Hypothalamus (tissue), 51 donors: ENCODE measurements around the gene THUMPD1.
"Not testable (repeated sequence)": the region's sequence is repeated elsewhere in the genome, so short reads cannot be mapped to it uniquely, and the experiment has no call there.

ENCODE experiments used
- DNase-seq, 51 donors: peaks; one replicate each; lab custom pipeline; 2025; lab: John Stamatoyannopoulos, UW

THUMPD1 gene

DNA sequence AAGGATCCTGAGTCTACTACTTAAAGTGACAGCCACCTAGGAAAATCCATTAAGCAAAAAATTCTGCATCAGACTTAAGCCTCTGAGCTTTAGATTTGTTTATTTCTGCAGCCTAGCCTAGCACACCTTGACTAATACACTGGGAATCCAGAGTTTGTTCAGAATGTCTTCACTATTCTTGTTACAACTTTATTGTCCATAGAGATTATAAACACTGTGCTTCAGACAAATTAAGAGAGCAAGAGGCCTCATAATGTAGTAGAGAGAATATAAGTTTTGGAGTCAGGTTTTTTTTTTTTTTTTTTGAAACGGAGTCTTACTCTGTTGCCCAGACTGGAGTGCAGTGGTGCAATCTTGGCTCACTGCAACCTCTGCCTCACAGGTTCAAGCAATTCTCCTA, 8.9 kb upstream of the THUMPD1 start:
- no peak for DNase-seq

DNA sequence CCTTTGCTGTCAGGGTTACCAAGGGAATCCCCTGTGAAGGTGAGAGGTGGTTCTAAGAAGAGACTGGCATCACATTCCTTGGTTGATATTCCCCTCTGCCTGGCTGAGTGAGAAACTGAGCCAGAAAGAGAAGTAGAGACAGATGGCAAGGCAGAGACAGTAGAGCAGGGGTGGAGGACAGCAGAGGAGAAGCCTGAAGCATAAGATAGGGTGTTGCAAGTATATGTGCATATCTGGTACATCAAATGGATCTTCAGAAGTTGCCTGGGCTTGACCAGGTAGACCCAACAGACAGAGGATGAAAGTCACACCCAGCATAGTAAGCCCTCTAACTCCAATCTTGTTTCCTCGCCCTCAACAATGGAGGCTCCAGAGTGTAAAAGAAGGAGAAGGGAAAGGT, 7.9 kb upstream of the THUMPD1 start:
- DNase-seq = no peak

DNA sequence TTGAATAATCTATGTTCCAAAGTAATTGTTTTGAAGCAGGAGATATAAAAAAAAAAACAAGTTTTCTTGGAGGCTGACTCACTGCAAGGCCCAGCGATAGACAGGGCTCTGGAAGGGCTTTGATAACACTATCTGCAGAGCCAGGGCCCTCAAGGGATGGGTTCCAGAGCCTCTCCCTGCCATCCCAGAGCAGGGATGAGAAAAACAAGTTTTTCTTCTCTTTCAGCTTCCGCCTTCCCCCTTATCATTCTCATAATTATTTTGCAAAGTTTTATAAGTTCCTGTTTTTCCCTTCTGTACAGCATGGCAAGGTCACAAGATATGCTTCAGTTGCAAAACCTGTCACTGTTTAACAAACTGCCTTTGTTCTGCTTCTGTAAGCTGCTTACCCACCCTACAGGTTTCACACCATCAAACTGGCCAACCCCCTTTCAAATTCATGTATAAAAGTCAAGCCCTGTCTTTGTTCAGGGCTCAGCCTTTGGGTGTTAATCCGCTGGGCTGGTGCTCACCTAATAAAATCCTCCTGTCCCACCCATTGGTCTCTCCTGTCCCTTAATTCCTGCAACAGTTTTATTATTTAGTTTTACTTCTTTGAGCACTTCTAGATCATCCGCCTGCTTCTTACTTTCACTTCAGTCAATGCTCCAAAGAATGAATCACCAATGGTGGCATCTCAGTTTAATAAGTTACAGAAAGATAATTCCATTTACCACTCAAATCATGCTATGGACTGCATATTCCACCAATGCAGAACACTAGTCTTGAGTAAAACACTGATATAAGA, 5.6 kb upstream of the THUMPD1 start:
- no peak for DNase-seq

DNA sequence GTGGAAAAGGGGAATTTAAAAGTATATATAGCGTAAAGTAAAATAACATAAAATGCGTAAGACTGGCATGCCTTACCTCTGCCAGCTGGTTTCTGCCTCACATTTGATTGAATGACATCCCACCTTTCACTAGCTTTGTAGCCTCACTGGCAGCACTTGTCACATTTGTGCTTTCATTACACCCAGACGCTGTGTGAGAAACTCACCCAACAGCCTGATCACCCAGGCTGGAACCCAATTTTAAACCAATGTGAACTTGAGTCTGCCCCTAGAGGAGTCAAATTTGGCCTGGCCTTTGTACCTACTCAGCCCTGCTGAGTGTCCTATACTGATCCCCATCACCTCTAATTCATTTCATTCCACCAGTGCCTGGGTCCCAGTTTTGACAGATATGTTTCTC, 4.8 kb upstream of the THUMPD1 start:
- DNase-seq = no peak

DNA sequence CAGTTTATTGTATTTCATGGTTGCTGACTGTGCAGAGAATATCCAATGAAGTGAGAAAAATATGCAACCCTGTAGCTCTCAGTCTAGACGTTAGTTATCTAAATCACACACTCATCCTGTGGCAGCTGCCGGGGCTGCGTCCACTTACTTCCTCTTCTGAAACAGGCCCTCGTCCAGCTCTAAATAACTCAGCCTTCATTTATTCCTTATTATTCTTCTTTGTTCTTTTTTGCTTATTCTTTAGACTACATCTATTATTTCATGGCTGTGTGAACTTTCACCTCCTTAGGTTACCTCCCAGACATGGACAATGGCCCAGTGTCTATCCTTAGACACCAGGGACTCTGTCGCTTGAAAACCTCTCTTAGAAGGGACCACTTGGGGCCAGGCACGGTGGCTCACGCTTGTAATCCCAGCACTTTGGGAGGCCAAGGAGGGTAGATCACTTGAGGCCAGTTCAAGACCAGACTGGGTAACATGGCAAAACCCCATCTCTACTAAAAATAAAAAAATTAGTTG, 3.4 kb upstream of the THUMPD1 start:
- DNase-seq = no peak

DNA sequence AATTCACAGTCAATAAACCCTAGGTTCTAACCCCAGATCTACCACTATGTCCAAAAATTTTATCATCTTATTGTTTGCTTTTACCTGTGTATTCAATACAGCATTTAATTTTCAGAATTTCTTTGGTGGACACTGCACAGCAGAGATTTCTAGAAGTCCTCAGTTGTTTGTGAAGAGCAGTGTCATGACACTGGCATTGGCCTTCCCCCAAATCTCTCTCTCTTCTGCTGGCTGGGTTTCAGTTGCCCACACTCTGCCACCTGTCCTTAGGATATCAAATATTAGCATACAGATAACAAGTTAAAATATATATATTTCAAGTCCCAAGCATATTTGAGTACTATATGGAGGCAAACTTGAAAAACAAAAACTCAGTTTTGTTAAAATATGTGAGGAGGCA, 2.0 kb upstream of the THUMPD1 start:
- DNase-seq = no peak

DNA sequence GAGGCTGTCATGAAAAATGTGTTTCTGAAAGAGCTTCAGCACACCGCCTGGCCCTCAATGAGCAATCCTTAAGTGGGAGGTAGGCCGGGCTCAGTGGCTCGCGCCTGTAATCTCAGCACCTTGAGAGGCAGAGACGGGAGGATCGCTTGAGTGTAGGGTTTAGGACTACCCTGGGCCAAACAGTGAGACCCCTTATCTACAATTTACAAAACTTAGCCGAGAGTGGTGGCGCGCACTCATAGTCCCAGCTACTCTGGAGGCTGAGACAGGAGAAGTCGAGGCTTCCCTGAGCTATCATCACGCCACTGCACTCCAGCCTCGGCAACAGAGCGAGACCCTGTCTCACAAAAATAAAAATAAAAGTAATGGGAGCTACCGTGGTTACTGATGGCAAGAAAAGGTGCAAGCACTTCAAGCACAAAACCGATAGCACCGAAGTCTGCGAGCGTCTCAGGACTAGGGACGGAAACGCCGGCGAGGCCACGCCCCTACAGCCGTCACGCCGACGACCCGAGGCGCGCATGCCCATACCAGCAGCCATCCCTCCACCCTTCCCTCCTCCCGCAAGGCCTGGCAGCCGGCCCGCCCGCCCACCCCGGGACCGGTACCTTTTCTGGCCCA, 607 bp downstream of the THUMPD1 start:
- peak in 50 of 51 donors; percentile 50 to 95 (median 81) for DNase-seq

DNA sequence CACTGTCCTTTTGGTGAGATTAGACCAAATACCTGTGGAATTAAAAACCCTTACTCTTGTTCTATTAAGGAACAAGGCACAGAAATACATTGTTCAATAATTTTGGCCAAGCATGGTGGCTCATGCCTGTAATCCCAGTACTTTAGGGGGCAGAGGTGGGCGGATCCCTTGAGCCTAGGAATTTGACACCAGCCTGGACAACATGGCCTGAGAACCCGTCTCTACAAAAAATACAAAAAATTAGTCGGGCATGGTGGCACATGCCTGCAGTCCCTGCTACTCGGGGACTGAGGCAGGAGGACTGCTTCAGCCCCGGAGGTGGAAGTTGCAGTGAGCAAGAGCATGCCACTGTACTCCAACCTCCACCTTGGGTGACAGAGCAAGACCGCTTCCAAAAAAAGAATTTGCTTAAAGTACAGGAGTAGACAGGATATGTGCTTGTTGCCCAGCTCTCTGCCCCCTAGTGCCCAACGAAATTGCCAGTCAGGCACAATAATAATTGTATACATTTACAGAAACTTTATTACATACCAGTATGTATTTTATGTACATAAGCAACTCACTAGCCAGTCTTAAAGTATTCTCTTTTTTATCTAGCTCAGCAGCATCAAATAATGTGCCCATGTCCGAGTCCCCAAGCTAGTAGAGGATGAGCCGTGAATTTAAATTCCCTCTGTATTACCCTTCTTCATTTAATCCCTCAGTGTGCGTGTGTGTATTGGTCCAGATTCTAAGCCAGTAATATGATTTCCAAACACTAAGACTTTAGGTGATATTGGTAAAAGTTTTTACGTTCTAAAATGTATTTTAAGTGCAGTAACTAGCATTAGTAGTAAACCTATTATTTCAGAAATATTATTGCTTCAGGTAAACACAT, 1.4 kb downstream of the THUMPD1 start:
- no peak for DNase-seq

DNA sequence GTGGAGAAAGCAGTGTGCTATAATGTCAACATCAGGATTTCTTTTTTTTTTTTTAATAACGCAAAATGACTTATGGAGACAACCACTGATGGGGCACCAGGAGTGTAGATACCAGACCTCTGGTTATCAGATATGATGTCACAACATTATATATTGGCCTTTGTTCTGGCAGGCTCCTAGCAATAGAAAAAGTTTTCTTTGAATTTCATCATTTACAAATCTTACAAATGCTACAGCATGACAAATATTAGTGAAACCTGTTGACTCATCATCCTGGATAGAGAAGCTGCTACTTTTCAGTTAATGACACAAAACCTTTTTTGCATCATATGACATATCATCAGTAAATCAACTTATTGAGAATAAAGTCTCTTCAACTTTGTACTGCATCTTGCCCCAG, 6.1 kb downstream of the THUMPD1 start:
- no peak for DNase-seq

DNA sequence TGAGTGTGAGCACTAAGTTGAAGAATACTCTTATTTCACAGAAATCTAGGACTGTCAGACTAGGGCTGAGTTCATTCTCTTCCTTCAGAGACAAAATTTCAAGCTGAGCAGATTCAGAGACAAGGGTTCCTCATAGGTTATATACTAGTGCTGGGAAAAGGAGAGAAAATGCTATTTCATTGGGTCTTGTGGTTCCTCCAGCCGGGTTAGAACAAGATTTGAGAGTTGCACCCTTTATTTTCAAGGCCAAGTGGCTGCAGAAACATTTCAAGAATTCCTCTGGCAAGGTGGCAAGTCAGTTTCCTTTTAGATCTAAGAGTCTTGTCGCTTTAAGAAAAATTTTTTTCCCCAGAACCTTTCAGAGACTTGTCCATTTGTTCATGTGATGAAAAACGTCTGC, 6.8 kb downstream of the THUMPD1 start:
- no peak for DNase-seq

DNA sequence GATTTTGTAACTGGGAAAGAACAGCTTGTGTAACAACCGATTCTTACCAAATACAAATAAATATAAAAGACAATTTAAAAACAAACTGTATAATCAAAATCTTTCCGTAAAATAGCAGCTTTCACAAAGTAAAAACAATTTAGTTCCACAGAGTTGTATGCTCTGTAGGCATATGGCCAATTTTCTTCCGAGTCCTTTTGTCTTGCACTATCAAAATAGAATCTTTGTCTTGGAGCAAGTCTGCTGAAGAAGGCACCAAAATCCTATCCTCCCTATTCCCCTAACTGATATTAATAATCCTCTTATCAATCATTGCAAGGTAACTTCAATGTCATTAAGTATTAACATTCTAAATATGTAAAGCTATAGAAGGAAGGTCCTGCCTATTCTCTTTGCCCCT, 7.6 kb downstream of the THUMPD1 start:
- peak in 1 of 51 donors; percentile 6 for DNase-seq

DNA sequence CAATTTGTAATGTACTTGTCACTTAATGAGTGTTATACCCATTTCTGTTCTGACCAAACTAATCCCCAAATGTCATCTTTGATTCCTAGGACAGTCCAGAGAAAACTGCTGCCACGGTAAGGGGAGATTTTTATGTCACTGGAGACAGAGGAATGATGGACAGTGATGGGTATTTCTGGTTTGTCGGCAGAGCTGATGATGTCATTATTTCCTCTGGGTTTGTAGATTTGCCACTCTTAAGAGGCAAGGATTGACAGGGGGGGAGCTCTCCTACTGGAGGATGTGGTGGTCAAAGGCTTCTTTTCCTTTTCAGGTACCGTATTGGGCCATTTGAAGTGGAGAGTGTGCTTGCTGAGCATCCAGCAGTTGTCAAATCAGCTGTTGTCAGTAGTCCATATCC, 12.5 kb downstream of the THUMPD1 start:
- DNase-seq = no peak

DNA sequence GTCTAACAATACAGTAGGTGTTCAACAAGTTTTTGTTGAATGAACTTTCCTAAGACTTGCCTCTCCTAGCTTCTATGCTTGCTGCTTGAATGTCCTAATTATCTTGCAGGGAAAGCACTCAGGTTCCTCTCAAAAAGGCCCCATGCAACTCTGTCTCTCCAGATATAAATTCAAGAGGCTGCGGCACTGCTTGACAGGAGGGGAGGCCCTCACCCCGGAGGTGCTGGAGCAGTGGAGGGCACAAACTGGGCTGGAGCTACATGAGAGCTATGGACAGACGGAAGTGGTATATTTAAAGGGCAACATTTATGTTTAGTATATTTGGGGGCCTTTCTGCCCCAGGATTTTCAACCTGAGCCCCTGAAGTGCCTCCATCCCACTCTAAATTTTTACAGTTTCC, 14.4 kb downstream of the THUMPD1 start:
- no peak for DNase-seq

DNA sequence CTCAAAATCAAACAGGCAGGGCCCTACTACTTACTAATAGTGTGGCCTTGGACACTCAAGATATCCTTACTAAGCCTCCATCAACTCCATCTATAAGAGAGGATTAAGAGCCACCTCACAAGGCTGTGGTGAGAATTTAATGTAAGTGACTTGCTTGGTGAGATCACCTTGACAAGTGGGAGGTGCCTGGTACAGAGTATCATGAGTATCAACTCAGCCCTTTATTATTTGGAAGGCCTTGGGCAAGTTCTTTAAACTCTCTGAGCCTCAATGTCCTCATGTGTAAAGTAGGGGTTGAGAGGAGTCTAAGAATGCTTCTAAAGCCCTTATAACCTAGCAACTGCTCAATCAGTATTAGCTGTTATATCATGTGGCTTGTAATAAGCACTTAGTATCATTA, 15.0 kb downstream of the THUMPD1 start:
- no peak for DNase-seq

DNA sequence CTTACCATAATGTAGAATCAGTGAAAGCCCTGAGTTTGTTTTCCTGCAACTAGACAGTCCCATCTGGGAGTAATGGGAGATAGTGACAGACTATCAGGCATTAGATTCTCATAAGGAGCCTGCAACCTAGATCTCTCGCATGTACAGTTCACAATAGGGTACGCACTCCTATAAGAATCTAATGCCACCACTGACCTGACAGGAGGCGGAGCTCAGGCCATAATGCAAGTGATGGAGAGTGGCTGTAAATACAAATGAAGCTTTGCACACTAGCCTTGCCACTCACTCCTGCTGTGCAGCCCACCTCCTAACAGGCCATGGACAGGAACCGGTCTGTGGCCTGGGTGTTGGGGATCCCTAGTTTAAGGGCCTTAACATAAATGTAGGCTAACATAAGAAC, 21.4 kb downstream of the THUMPD1 start:
- no peak for DNase-seq

DNA sequence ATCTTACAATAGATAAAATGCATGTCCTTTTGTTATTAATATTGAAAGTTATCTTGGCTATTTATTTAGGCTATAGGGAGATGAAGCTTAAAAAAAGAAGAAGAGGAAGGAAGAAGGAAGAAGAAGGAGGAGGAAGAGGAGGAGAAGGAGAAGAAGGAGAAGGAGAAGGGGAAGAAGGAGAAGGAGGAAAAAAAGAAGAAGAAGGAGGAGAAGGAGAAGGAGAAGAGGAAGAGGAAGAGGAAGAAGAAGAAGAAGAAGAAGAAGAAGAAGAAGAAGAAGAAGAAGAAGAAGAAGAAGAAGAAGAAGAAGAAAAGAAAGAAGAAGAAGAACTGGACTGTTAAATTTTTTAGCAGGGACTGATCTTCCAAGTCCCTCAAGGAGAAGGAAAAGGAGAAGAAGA, 23.9 kb downstream of the THUMPD1 start:
- not testable (repeated sequence) for DNase-seq

DNA sequence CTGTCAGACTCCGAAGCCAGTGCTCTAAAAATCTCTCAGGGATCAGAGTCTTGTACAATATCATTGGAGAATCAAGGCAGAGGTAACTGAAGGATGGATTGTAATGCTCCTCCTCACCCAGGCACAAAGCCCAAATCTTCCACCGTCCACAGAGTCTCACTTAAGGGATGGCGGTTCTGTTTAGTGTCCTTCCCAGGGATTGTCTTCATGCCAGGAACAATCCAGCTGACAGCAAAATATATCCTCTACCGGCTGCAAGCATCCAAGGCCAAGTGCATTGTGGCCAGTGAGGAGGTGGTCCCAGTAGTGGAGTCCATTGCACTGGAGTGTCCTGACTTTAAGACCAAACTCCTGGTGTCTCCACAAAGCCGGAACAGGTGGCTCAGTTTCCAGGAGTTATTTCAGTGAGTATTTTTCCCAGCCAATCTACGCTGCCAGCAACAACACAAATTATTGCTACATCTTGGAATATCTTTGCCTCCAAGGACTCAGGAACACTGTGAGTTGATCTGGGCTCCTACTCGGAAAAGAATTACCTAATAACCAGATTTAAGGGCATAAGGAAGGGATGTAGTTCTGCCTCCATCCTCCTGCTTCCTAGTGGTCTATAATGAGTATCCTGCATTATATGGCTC, 30.2 kb downstream of the THUMPD1 start:
- no peak for DNase-seq

DNA sequence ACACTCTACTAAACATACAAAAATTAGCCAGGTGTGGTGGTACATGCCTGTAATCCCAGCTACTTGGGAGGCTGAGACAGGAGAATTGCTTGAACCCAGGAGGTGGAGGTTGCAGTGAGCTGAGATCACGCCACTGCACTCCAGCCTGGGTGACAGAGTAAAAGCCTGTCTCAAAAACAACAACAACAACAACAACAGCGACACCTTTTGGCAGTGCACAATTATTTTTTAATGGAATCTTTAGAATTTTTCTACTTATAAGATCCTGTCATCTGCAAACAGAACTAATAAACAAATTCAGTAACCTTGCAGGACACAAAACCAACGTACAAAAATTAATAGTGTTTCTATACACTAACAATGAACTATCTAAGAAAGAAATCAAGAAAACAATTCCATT, 33.5 kb downstream of the THUMPD1 start:
- DNase-seq = not testable (repeated sequence)

DNA sequence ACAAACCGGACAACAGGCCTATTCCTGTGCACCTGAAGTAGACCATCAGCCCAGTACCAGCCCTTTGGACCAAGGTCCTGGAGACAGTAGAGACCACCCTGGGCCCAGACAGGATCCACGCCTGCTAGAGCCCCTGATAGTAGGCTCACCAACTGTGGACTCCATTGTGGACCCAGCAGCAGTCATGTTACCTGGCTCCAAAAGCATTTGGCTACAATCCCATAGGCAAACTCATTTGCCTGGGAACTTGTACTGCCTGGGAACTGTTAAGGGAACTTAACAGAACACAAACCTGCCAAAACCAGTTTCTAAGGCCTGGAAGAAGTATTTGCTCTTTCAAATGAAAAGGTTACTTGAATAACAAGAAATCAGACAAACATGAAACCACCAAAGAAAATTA, 34.2 kb downstream of the THUMPD1 start:
- DNase-seq = no peak

DNA sequence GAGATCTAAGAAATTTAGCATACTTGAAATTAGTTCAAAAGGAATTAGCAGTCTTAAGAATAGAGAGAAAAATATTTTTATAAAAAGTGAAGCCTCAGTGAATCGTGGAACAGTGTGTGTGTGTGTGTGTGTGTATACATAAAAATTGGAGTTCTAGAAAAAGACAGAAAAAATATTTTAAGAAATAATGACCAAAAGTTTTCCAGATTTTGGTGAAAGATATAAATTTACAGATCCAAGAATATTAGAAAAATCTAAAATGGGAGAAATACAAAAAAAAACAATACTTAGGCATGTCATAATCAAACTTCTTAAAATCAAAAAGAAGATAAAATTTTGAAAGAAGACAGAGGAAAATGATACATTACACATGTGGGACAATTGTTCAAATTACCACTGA, 35.6 kb downstream of the THUMPD1 start:
- DNase-seq = not testable (repeated sequence)

DNA sequence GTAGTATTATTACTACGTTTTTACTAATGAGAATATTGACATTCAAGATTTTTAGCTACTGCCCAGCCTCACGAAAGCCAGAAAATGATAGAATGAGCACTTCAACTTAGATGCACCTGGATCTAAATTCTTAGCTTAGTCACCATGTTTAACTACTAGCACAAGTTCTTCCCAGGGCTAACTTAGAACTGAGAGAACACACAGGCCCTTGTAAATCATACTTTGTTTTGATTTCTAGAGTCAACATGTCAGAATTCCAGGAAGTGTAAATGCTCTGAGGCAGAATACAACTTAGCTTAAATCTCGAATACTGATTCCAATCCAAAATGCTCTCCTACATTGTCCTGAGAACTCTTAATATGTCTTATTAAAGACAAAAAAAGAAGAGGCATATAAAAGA, 37.3 kb downstream of the THUMPD1 start:
- DNase-seq = no peak
